Naive B cell (primary cell): ENCODE data around the gene ZDHHC3. TPM values are rescaled to one million over a fixed set of nuclear protein-coding genes. Genes with fewer than 3 reads are reported as not detected.
"Not testable (repeated sequence)": the region's sequence is repeated elsewhere in the genome, so short reads cannot be mapped to it uniquely, and the experiment has no call there.

Source experiments
- ATAC-seq, 2 donors: fragments of 150-1000 bp; cut with Tn5 transposase; 2 replicates each; pipeline ENCODE4 v1.10.0; 2021; ENCODE audit warnings: low read depth in 2 of 2, mild to moderate bottlenecking in 2 of 2, moderate library complexity in 2 of 2
- DNase-seq: peaks from one replicate; pipeline ENCODE4 v3.0.0; 2022
- H3K27ac Mint-ChIP-seq, 6 donors: one replicate each; pipeline ENCODE4 v1.8.0; 2020 to 2022; ENCODE audit warnings: mild to moderate bottlenecking in 6 of 6, mixed read lengths in 6 of 6, moderate library complexity in 5 of 6, inconsistent platforms in 2 of 6
- H3K27me3 Mint-ChIP-seq, 3 donors: one replicate each; pipeline ENCODE4 v1.8.0; 2021 to 2022; ENCODE audit warnings: mixed read lengths in 3 of 3, mild to moderate bottlenecking in 1 of 3
- H3K36me3 Mint-ChIP-seq, 2 donors: one replicate each; pipeline ENCODE4 v1.8.0; 2020 to 2022; ENCODE audit warnings: mixed read lengths in 2 of 2, inconsistent platforms in 1 of 2, mild to moderate bottlenecking in 1 of 2
- H3K4me1 Mint-ChIP-seq, 3 donors: one replicate each; pipeline ENCODE4 v1.8.0; 2020 to 2022; ENCODE audit warnings: mixed read lengths in 3 of 3, inconsistent platforms in 1 of 3, mild to moderate bottlenecking in 1 of 3, moderate library complexity in 1 of 3
- H3K4me3 Mint-ChIP-seq, 8 donors: one replicate each; pipeline ENCODE4 v1.8.0; 2020 to 2022; ENCODE audit warnings: mild to moderate bottlenecking in 8 of 8, mixed read lengths in 8 of 8, moderate library complexity in 8 of 8, inconsistent platforms in 2 of 8
- H3K9me3 Mint-ChIP-seq, 7 donors: one replicate each; pipeline ENCODE4 v1.8.0; 2020 to 2022; ENCODE audit warnings: mixed read lengths in 7 of 7, mild to moderate bottlenecking in 5 of 7, inconsistent platforms in 2 of 7, moderate library complexity in 1 of 7
- polyA plus RNA-seq, 6 donors: library from polyadenylated mRNA; unstranded; fragments of 300-500 nt; fragmentation: Illumina TruSeq; gene quantifications; one replicate each; pipeline ENCODE4 v1.2.3, GENCODE V29; 2021; ENCODE audit warnings: low read depth in 6 of 6

The ZDHHC3 gene
- polyA plus RNA-seq, 6 donors from 2014 or later, result 15.5 to 45.1 (median 35.3) TPM

- H3K27ac Mint-ChIP-seq, result peak overlapping the region in 1 of 6 donors; percentile 57
- H3K36me3 Mint-ChIP-seq, result peaks cover 4 to 10% of the 10 kb centered on the region in 2 donors
- H3K4me1 Mint-ChIP-seq, result peaks cover 7 to 16% (median 7%) of the 10 kb centered on the region in 3 donors
- DNase-seq, result no peak
- ATAC-seq, result no peak
- no peaks in the 10 kb centered on the region for H3K27me3 Mint-ChIP-seq
- H3K9me3 Mint-ChIP-seq, result no peaks in the 10 kb centered on the region
- H3K4me3 Mint-ChIP-seq, result no peak overlapping the region
Observed at GRCh38 chr3:44991326-44991725, 15.4 kb upstream of the ZDHHC3 start.

GRCh38 chr3:44989636-44990373 lies 13.8 kb upstream of the ZDHHC3 start:
- ATAC-seq (no peak), DNase-seq (no peak)
- H3K27ac Mint-ChIP-seq, result no peak overlapping the region
- peaks cover 4 to 10% of the 10 kb centered on the region in 2 donors for H3K36me3 Mint-ChIP-seq
- H3K4me3 Mint-ChIP-seq, result no peak overlapping the region
- H3K4me1 Mint-ChIP-seq, result peaks cover 10 to 20% (median 15%) of the 10 kb centered on the region in 3 donors
- H3K27me3 Mint-ChIP-seq, result no peaks in the 10 kb centered on the region
- no peaks in the 10 kb centered on the region for H3K9me3 Mint-ChIP-seq

GRCh38 chr3:44989141-44989540 lies 13.2 kb upstream of the ZDHHC3 start:
- peaks cover 12 to 19% (median 17%) of the 10 kb centered on the region in 3 donors for H3K4me1 Mint-ChIP-seq
- peaks cover 4 to 10% of the 10 kb centered on the region in 2 donors for H3K36me3 Mint-ChIP-seq

GRCh38 chr3:44988073-44988472 lies 12.1 kb upstream of the ZDHHC3 start:
- peaks cover 4 to 10% of the 10 kb centered on the region in 2 donors for H3K36me3 Mint-ChIP-seq
- no peak overlapping the region for H3K4me3 Mint-ChIP-seq
- H3K4me1 Mint-ChIP-seq, result peaks cover 12 to 25% (median 14%) of the 10 kb centered on the region in 3 donors
- peak overlapping the region in 2 of 6 donors; percentile 19 to 27 for H3K27ac Mint-ChIP-seq
- no peaks in the 10 kb centered on the region for H3K27me3 Mint-ChIP-seq
- ATAC-seq (no peak), DNase-seq (no peak)
- H3K9me3 Mint-ChIP-seq, result no peaks in the 10 kb centered on the region

More at GRCh38 chr3:44989141-44989540, 13.2 kb upstream of the ZDHHC3 start:
- H3K27me3 Mint-ChIP-seq, result no peaks in the 10 kb centered on the region
- no peak overlapping the region for H3K4me3 Mint-ChIP-seq
- no peak for ATAC-seq
- no peak overlapping the region for H3K27ac Mint-ChIP-seq
- H3K9me3 Mint-ChIP-seq, result no peaks in the 10 kb centered on the region
- DNase-seq, result no peak

GRCh38 chr3:44987332-44987731 lies 11.4 kb upstream of the ZDHHC3 start:
- no peak for DNase-seq
- no peak for ATAC-seq
- H3K27me3 Mint-ChIP-seq, result no peaks in the 10 kb centered on the region
- H3K4me1 Mint-ChIP-seq, result peaks cover 15 to 30% (median 15%) of the 10 kb centered on the region in 3 donors
- no peak overlapping the region for H3K4me3 Mint-ChIP-seq
- H3K36me3 Mint-ChIP-seq, result peaks cover 4 to 10% of the 10 kb centered on the region in 2 donors
- H3K9me3 Mint-ChIP-seq, result no peaks in the 10 kb centered on the region
- H3K27ac Mint-ChIP-seq, result no peak overlapping the region

- not testable (repeated sequence) for ATAC-seq, H3K27me3 Mint-ChIP-seq, H3K9me3 Mint-ChIP-seq, H3K27ac Mint-ChIP-seq, DNase-seq, H3K36me3 Mint-ChIP-seq, H3K4me3 Mint-ChIP-seq
- H3K4me1 Mint-ChIP-seq, result peaks cover 22 to 40% (median 25%) of the 10 kb centered on the region in 3 donors
Observed at GRCh38 chr3:44986330-44986729, 10.4 kb upstream of the ZDHHC3 start.

GRCh38 chr3:44984335-44984734 lies 8.4 kb upstream of the ZDHHC3 start:
- Mint-ChIP-seq H3K27ac (no peak overlapping the region), H3K4me1 (peaks cover 30 to 58% (median 41%) of the 10 kb centered on the region in 3 donors), H3K4me3 (no peak overlapping the region), H3K27me3 (no peaks in the 10 kb centered on the region), H3K36me3 (peaks cover 0 to 4% of the 10 kb centered on the region in 2 donors), H3K9me3 (no peaks in the 10 kb centered on the region)
- no peak for ATAC-seq
- DNase-seq, result no peak

GRCh38 chr3:44983484-44983941 lies 7.5 kb upstream of the ZDHHC3 start:
- Mint-ChIP-seq H3K27ac (no peak overlapping the region), H3K4me1 (peaks cover 35 to 61% (median 45%) of the 10 kb centered on the region in 3 donors), H3K36me3 (no peaks in the 10 kb centered on the region), H3K4me3 (no peak overlapping the region), H3K9me3 (no peaks in the 10 kb centered on the region), H3K27me3 (no peaks in the 10 kb centered on the region)
- DNase-seq (no peak), ATAC-seq (no peak)

- peaks cover 35 to 65% (median 47%) of the 10 kb centered on the region in 3 donors for H3K4me1 Mint-ChIP-seq
- H3K27me3 Mint-ChIP-seq, result no peaks in the 10 kb centered on the region
- no peak overlapping the region for H3K4me3 Mint-ChIP-seq
- DNase-seq, result no peak
- no peak for ATAC-seq
- no peaks in the 10 kb centered on the region for H3K36me3 Mint-ChIP-seq
- H3K27ac Mint-ChIP-seq, result peak overlapping the region in 1 of 6 donors; percentile 54
- no peaks in the 10 kb centered on the region for H3K9me3 Mint-ChIP-seq
Observed at GRCh38 chr3:44982817-44983216, 6.8 kb upstream of the ZDHHC3 start.

GRCh38 chr3:44981751-44982150 lies 5.8 kb upstream of the ZDHHC3 start:
- Mint-ChIP-seq H3K4me3 (peak overlapping the region in 3 of 8 donors; percentile 35 to 51 (median 49)), H3K36me3 (no peaks in the 10 kb centered on the region), H3K9me3 (no peaks in the 10 kb centered on the region), H3K27me3 (no peaks in the 10 kb centered on the region), H3K4me1 (peaks cover 37 to 76% (median 53%) of the 10 kb centered on the region in 3 donors), H3K27ac (peak overlapping the region in 5 of 6 donors; percentile 43 to 82 (median 58))
- DNase-seq, result no peak
- ATAC-seq, result peak; percentile 73 to 82

- ATAC-seq (no peak), DNase-seq (no peak)
- Mint-ChIP-seq H3K4me3 (peak overlapping the region in 1 of 8 donors; percentile 49), H3K36me3 (no peaks in the 10 kb centered on the region), H3K27me3 (no peaks in the 10 kb centered on the region), H3K4me1 (peaks cover 37 to 81% (median 58%) of the 10 kb centered on the region in 3 donors), H3K27ac (peak overlapping the region in 2 of 6 donors; percentile 38 to 58), H3K9me3 (no peaks in the 10 kb centered on the region)
Observed at GRCh38 chr3:44981220-44981619, 5.2 kb upstream of the ZDHHC3 start.

GRCh38 chr3:44974416-44974815 lies 1.6 kb downstream of the ZDHHC3 start:
- no peaks in the 10 kb centered on the region for H3K36me3 Mint-ChIP-seq
- H3K27me3 Mint-ChIP-seq, result no peaks in the 10 kb centered on the region
- no peak for ATAC-seq
- peak overlapping the region in 2 of 6 donors; percentile 90 to 94 for H3K27ac Mint-ChIP-seq
- H3K4me1 Mint-ChIP-seq, result peaks cover 43 to 59% (median 55%) of the 10 kb centered on the region in 3 donors
- H3K9me3 Mint-ChIP-seq, result no peaks in the 10 kb centered on the region
- H3K4me3 Mint-ChIP-seq, result peak overlapping the region in 7 of 8 donors; percentile 53 to 98 (median 94)
- no peak for DNase-seq

GRCh38 chr3:44970926-44971490 lies 5.0 kb downstream of the ZDHHC3 start:
- peak overlapping the region in 2 of 6 donors; percentile 26 to 49 for H3K27ac Mint-ChIP-seq
- H3K9me3 Mint-ChIP-seq, result no peaks in the 10 kb centered on the region
- peak overlapping the region in 1 of 8 donors; percentile 19 for H3K4me3 Mint-ChIP-seq
- DNase-seq (no peak), ATAC-seq (no peak)
- peaks cover 47 to 64% (median 55%) of the 10 kb centered on the region in 3 donors for H3K4me1 Mint-ChIP-seq
- no peaks in the 10 kb centered on the region for H3K36me3 Mint-ChIP-seq
- H3K27me3 Mint-ChIP-seq, result no peaks in the 10 kb centered on the region

- Mint-ChIP-seq H3K4me3 (no peak overlapping the region), H3K4me1 (peaks cover 44 to 61% (median 56%) of the 10 kb centered on the region in 3 donors)
Observed at GRCh38 chr3:44969828-44970179, 6.2 kb downstream of the ZDHHC3 start.

More at GRCh38 chr3:44969828-44970179, 6.2 kb downstream of the ZDHHC3 start:
- H3K9me3 Mint-ChIP-seq, result no peaks in the 10 kb centered on the region
- H3K27me3 Mint-ChIP-seq, result no peaks in the 10 kb centered on the region
- H3K27ac Mint-ChIP-seq, result peak overlapping the region in 5 of 6 donors; percentile 26 to 88 (median 69)
- no peaks in the 10 kb centered on the region for H3K36me3 Mint-ChIP-seq
- no peak for DNase-seq
- no peak for ATAC-seq
